Osteoblast (primary cell): ENCODE data around the gene GAB2. TPM values are rescaled to one million over a fixed set of nuclear protein-coding genes. Genes with fewer than 3 reads are reported as not detected.

ENCODE experiments used
- DNase-seq: peaks from one replicate; pipeline ENCODE4 v3.0.0; 2011; ENCODE audit warnings: low spot score, mixed read lengths; ENCODE audit not compliant: insufficient read length; ENCODE audit errors: missing footprints
- H2AFZ ChIP-seq: 2 replicates; pipeline ENCODE4 v1.6.0; 2011; ENCODE audit warnings: mild to moderate bottlenecking, low read length
- H3K27ac ChIP-seq: 2 replicates; pipeline ENCODE4 v1.5.1; 2011; ENCODE audit warnings: mild to moderate bottlenecking, low read depth, low read length, moderate library complexity
- H3K27me3 ChIP-seq: 2 replicates; pipeline ENCODE4 v1.6.0; 2012; ENCODE audit warnings: mild to moderate bottlenecking, control low read depth, inconsistent platforms, low read length, moderate library complexity; ENCODE audit not compliant: insufficient read depth
- H3K36me3 ChIP-seq: 2 replicates; pipeline ENCODE4 v1.5.1; 2011; ENCODE audit warnings: mild to moderate bottlenecking, low read length, control low read depth, moderate library complexity; ENCODE audit not compliant: insufficient read depth
- H3K4me1 ChIP-seq: 2 replicates; pipeline ENCODE4 v1.5.1; 2011; ENCODE audit warnings: mild to moderate bottlenecking, low read length, control low read depth, moderate library complexity; ENCODE audit not compliant: insufficient read depth
- H3K4me2 ChIP-seq: 2 replicates; pipeline ENCODE4 v1.6.0; 2011; ENCODE audit warnings: mild to moderate bottlenecking, low read length; ENCODE audit not compliant: insufficient read depth
- H3K4me3 ChIP-seq: fragments of 200-600 bp; sonication (generic); 3 replicates; pipeline ENCODE4 v1.5.1; 2012; ENCODE audit warnings: mild to moderate bottlenecking, low read length, inconsistent platforms; ENCODE audit not compliant: insufficient read depth
- H3K79me2 ChIP-seq: 2 replicates; pipeline ENCODE4 v1.6.0; 2012; ENCODE audit warnings: mild to moderate bottlenecking, low read length, control low read depth, inconsistent platforms; ENCODE audit not compliant: insufficient read depth
- H3K9me3 ChIP-seq: 2 replicates; pipeline ENCODE4 v1.5.1; 2011; ENCODE audit warnings: low read depth, low read length, control low read depth
- H4K20me1 ChIP-seq: 2 replicates; pipeline ENCODE4 v1.6.0; 2012; ENCODE audit warnings: mild to moderate bottlenecking, low read length, control low read depth; ENCODE audit not compliant: insufficient read depth
- total RNA-seq: library from RNA; depleted of rRNA; stranded (reverse); fragments of >200 nt; gene quantifications from 2 replicates; pipeline ENCODE4 v1.2.3, GENCODE V29; 2012
- TF ChIP-seq, protein P1 (sequence below): IDR thresholded peaks from 2 replicates; pipeline ENCODE4 v1.5.1; 2011; ENCODE audit warnings: mild to moderate bottlenecking, low read depth, low read length, moderate library complexity; ENCODE audit errors: extremely low read depth

The GAB2 gene
- total RNA-seq, 1 donor: 18.5 TPM

DNA sequence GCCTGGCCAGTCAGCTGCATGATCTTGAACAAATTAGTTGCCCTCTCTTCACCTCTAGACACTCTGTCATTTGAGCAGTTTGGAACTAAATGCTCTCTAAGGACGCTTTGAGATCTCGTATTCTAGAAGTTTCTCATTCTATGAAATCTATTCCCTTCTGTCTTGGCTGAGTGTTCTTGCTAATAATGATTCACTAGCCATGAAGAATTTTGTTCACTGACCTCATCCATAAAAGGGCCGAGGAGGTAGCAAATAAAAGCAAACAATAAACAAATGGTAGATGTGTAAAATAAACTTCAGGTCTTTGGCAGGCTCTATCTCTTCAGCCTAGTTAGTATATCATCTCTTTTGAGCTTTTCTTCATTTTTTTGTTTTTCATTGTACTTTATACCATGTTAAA, 152.3 kb downstream of the GAB2 start:
- no peaks in the 10 kb centered on the region for H3K9me3 ChIP-seq
- DNase-seq: no peak
- TF ChIP-seq, protein P1, sequence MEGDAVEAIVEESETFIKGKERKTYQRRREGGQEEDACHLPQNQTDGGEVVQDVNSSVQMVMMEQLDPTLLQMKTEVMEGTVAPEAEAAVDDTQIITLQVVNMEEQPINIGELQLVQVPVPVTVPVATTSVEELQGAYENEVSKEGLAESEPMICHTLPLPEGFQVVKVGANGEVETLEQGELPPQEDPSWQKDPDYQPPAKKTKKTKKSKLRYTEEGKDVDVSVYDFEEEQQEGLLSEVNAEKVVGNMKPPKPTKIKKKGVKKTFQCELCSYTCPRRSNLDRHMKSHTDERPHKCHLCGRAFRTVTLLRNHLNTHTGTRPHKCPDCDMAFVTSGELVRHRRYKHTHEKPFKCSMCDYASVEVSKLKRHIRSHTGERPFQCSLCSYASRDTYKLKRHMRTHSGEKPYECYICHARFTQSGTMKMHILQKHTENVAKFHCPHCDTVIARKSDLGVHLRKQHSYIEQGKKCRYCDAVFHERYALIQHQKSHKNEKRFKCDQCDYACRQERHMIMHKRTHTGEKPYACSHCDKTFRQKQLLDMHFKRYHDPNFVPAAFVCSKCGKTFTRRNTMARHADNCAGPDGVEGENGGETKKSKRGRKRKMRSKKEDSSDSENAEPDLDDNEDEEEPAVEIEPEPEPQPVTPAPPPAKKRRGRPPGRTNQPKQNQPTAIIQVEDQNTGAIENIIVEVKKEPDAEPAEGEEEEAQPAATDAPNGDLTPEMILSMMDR: no peak

DNA sequence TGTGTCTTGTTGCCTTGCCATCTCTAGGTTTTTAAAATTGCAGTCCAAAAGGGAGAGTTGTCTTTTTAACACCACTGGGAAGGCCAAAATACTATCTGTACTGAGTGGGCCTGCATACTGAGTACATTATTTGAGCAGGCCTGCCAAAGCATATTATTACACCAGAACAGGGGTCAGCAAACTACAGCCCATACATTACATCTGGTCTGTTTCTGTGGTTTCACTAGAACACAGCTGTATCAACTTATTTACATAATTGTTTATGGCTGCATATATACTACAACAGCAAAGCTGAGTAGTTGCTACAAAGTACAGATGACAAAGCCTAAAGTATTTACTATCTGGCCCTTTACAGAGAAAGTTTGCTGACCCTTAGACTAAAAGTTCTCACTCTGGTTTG, 154.9 kb downstream of the GAB2 start:
- H3K9me3 ChIP-seq: no peaks in the 10 kb centered on the region
- no peak overlapping the region for H2AFZ ChIP-seq
- H3K4me3 ChIP-seq: no peak overlapping the region
- no peak overlapping the region for H3K27ac ChIP-seq
- no peaks in the 10 kb centered on the region for H3K4me1 ChIP-seq
- no peak overlapping the region for H3K4me2 ChIP-seq
- no peak for DNase-seq
- TF ChIP-seq, protein P1: no peak
- no peaks in the 10 kb centered on the region for H3K79me2 ChIP-seq
- no peaks in the 10 kb centered on the region for H3K27me3 ChIP-seq
- H3K36me3 ChIP-seq: no peaks in the 10 kb centered on the region
- H4K20me1 ChIP-seq: no peaks in the 10 kb centered on the region

More for the DNA sequence above, 152.3 kb downstream of the GAB2 start:
- Histone ChIP-seq H4K20me1 (no peaks in the 10 kb centered on the region), H3K27ac (no peak overlapping the region), H3K36me3 (no peaks in the 10 kb centered on the region), H3K79me2 (no peaks in the 10 kb centered on the region), H2AFZ (no peak overlapping the region), H3K27me3 (no peaks in the 10 kb centered on the region), H3K4me3 (no peak overlapping the region), H3K4me1 (peaks cover 10% of the 10 kb centered on the region), H3K4me2 (no peak overlapping the region)

DNA sequence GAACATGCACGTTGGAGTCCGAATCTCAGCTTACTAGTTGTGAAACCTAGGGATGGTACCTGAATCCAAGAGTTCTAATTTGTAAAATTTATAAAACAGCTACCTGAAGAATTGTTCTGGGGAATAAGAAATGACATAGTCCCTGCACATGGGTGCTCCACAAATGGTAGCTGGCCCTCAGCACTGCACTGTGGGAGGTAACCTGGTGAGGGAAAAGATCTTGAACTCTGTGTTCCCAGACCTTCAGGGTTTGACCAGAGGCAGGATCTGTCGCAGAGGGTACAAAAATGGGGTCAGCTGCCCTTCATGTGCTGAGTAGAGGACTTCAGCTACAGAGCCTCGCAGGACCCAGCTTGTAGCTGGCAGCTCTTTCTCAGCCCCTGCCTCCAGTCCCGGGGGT, 155.4 kb downstream of the GAB2 start:
- Histone ChIP-seq H3K9me3 (no peaks in the 10 kb centered on the region), H3K36me3 (no peaks in the 10 kb centered on the region), H2AFZ (no peak overlapping the region), H3K4me1 (no peaks in the 10 kb centered on the region), H3K27me3 (no peaks in the 10 kb centered on the region), H3K79me2 (no peaks in the 10 kb centered on the region), H3K27ac (no peak overlapping the region), H3K4me2 (no peak overlapping the region), H4K20me1 (no peaks in the 10 kb centered on the region), H3K4me3 (no peak overlapping the region)
- DNase-seq: no peak
- TF ChIP-seq, protein P1: no peak

DNA sequence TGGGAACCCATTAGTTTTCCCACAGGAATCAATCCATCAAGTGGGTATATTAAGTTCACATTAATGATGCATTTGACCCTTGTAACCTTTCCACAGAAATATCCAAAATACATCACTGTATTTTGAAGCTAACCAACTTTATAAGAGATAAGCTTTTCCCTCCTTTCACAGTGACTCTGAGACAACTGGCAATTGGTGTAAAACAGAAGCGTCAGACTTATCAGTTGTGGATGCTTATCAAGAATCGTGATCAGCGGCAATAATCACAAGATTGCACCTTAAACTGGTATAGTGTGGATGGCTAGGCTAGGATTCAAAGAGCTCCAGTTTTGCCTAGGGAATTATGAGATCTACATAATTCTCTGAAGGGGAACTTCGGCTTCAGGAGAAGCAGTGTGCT, 155.8 kb downstream of the GAB2 start:
- TF ChIP-seq, protein P1: no peak
- Histone ChIP-seq H3K9me3 (no peaks in the 10 kb centered on the region), H3K4me3 (no peak overlapping the region), H3K27me3 (no peaks in the 10 kb centered on the region), H4K20me1 (no peaks in the 10 kb centered on the region), H3K36me3 (no peaks in the 10 kb centered on the region), H3K4me2 (no peak overlapping the region), H3K4me1 (no peaks in the 10 kb centered on the region), H2AFZ (no peak overlapping the region), H3K27ac (no peak overlapping the region), H3K79me2 (no peaks in the 10 kb centered on the region)
- no peak for DNase-seq
